GM12872 (cell line): ENCODE data around the gene LRRC30.

ENCODE experiments used
- TF ChIP-seq, protein P1 (sequence below): IDR thresholded peaks from 3 replicates; pipeline ENCODE4 v1.5.1; 2011; ENCODE audit warnings: low read depth, mild to moderate bottlenecking, low read length, moderate library complexity; ENCODE audit not compliant: insufficient read depth

Gene LRRC30

DNA sequence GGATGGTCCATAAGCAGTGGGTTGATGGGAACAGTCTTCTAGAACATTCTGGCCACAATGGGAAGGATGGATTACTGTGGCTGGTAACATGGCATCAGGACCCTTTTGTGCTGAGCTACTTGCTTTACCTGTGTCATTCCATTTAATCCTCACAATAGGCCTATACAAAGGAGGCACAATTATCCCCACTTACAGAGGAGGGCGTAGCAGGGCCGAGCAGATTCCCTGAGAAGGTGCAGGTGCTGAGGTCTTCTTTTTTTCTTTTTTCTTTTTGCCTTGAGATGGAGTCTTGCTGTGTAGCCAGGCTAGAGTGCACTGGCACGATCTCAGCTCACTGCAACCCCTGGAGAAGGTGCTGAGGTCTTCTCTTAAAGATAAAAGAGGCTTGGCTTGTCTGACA is 6.7 kb upstream of the LRRC30 start:
- TF ChIP-seq, protein P1, sequence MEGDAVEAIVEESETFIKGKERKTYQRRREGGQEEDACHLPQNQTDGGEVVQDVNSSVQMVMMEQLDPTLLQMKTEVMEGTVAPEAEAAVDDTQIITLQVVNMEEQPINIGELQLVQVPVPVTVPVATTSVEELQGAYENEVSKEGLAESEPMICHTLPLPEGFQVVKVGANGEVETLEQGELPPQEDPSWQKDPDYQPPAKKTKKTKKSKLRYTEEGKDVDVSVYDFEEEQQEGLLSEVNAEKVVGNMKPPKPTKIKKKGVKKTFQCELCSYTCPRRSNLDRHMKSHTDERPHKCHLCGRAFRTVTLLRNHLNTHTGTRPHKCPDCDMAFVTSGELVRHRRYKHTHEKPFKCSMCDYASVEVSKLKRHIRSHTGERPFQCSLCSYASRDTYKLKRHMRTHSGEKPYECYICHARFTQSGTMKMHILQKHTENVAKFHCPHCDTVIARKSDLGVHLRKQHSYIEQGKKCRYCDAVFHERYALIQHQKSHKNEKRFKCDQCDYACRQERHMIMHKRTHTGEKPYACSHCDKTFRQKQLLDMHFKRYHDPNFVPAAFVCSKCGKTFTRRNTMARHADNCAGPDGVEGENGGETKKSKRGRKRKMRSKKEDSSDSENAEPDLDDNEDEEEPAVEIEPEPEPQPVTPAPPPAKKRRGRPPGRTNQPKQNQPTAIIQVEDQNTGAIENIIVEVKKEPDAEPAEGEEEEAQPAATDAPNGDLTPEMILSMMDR = no peak

DNA sequence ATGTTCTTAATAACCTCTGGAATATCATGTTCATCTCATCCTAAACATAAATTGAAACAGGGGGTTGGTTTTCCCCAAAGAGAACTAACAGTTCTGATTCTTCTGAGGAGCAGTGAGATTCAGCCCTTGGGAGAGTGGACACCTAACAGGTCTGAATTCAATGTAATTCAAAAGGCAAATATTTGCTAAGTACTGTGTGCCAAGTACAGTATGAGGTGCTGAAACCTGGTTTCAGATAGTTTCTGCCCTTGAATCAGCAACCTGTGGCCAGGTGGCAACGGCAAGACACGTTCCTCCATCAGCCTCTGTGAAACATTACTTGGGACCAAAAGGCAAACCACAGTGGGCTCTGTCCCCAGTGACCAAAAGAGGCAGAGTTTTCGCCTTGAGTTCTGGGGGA is 1.3 kb downstream of the LRRC30 start:
- TF ChIP-seq, protein P1 = no peak

DNA sequence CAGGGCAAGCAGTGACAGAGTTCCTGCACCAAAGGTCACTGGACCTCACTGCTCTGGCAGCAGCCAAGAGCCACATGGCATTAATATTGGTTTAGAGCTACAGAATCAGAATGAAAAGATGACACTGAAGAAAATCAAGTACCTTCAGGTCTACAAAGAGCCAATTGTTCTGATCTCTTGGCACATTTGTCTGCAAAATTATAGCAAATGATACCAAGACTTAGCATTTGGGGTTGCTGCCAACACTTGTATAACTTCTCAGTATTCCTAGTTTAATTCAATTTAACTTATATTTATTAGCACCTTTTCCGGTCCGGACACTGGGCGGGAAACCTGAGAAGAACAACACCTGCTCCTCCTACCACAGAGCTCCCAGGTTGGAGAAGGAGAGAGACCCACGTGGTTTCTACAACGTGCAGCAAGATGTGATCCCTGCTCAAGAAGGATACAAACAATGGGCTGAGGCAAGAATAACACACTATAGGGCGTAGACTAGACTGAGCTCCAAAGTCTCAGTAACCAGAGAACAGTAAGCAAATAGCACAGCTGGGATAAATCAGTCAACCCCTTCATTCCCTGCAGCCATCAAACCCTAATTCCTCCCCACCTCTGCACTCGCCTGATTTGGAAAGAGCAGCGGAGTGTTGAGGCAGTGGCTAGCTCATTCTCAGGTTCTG is 2.4 kb downstream of the LRRC30 start:
- TF ChIP-seq, protein P1 = no peak

DNA sequence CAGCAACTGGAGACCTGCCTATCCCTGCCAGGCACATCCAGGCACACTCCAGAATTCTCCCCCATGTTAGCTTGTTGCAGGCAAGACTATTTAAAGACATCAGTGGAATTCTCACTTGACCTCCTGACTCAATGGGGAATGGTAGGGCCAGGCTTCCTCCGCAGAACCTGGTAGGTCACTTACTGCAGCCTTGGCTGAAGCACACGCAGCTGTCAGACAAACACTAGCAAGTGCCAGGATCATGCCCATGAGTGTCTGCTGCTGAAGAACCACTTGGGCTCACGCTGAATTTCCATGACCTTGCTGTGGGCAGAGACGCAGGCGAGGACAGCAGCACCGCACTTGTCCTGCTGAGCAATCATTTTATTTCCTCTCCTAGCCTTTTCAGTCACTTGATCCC is 3.2 kb downstream of the LRRC30 start:
- TF ChIP-seq, protein P1 = no peak

DNA sequence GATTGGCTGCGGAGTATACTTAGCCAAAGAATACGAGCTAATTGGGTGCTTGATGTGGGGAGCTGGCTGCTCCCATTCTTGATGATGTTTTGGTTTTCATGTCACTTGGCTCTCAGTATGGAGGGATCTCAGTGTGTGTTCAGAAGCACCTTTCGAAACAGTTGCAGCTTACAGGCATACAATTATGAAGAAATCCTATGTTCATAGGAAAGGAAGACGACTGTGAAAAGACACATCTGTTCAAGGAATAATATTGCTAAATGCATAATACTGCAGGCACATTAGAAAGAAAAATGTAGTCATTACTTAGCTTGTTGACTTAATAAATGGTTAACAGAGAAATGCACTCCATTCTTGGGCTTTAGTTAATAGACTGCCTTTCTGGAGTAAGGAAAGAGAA is 4.1 kb downstream of the LRRC30 start:
- TF ChIP-seq, protein P1 = no peak

DNA sequence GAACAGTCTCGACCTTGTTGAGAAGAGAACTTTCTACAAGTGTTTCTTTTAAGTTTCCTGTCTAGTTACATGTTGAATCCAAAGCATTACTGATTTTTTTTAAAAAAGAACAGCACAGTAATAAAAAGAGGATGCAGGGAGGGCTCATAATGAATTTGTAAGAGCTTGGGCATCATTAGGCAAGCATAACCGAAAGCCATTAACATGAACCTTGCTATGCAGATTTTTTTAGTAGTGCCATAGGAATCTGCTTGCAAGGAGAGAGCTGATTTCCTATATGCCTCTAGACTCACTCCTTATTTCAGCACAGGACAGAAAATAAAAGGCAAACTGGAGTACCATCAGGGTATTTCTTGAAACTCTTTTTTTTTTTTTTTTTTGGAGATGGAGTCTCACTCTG is 5.2 kb downstream of the LRRC30 start:
- TF ChIP-seq, protein P1 = no peak

DNA sequence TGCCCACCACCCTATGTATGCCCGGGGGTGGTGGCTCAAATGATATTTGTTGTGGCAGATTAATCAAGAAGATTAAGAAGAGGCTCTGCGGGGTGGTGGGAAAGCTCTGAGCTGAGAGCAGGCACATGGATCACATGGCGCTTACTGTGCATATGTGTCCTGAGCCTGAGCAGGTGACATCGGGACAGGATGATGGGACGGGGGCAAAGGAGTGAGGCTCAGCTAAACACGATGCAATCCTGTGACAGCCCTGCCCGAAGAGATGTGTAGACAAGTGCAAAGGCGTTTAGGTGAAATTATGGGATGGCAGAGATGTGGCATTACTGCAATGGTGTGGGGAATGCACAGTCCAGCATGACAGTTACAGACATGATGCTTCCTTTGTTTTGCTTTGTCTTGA is 6.0 kb downstream of the LRRC30 start:
- TF ChIP-seq, protein P1 = no peak
